ENCODE data around the gene C1orf167.

The C1orf167 gene

DNA sequence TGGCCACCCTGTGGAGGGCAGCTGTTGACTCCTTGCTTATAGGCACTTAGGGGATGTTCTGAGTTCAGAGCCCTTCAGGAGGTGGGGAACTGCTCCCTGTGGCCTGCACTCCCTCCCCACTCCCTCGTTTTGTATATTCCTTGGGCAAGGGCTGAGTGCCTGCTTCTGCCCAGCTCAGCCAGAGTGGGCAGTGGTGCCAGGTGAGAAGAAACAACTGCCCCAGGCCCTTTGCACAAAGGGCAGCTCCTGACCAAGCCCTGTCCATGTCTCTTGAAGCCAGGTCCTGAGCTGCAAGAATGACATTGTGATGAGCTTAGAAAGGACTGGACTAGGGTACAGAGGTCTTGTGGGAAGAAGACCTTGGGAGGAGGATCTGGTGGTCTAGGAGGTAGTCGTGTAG lies 23.9 kb upstream of the C1orf167 start:
- DNase-seq, result no peak

DNA sequence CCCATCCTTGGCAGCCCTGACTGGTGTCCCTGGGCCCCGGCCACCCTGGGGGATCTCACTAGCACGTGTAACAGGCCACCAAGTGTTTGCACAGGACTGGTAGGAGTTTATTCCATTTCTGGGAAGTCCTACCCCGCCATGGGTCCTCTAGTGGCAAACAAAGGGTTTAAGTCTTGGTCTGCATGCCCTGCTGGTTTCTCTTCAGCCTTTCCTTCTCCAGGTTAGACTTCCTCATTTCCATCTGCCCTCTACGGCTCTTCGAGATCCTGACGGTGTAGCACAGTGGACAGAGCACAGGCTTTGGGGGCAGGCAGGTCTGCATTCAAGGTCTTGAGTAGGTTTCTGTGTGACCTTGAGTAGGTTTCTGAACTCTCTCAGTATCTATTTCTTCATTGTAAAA lies 23.2 kb upstream of the C1orf167 start:
- DNase-seq, result no peak

DNA sequence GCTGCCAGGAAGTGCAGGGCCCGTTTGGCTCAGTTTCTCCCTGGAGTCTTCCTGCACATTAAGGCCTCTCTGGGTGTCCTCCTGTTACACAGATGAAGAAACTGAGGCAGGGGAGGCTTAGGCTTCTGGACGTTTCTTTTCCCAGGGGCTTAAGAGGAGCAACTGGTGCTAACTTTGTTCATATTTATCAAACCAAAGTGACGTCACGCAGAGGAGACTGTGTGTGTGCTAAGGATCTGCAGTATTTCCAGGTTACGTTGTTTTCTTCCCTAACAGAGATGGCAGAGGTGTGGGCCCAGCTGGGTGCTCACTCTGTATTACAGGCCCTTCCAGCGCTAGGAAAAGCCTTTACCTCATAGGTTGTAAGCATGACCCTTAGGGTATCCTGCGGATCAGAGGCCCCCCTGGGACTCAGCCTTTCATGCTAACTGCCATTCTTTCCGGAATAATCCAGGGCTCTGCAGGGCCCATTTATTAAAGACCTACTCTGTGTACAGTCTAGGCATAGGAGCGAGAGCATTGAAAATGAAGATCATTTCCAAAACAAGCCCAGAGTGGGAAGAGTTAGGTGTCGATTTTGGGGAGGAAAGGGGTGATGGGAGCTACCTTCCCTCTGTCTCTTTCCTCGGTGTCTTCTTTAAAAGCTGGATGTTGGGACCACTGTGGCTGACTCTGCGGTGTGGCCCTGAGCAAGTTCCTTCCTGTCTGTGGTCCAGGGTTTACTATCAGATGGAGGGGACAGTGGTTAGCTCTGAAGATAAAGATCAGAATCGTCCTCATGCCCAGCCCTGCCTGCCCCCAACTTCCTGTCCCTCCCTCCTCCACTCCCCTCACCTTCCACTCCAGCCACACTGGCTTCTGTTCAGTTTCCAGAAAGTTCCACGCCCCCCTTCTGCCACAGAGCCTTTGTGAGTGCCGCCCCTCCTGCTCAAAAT lies 21.5 kb upstream of the C1orf167 start:
- DNase-seq, result no peak

DNA sequence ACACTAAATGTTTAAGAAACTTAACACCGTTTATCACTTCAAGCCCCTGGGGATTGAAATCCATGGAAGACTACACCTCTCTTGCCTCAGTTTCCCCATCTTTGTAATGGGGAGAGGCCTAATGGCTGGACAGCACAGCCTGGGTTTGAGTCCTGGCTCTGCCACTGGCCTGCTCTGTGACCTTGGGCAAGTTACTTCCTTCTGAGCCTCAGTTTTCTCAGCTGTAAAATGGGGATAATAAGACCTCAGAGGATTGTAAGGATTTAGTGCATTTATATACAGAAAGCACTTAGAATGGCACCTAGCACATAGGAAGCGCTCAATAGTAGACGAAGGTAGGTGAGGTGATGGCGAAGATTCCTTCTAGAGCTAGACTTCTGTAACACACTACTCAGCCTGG lies 20.5 kb upstream of the C1orf167 start:
- DNase-seq, result no peak

DNA sequence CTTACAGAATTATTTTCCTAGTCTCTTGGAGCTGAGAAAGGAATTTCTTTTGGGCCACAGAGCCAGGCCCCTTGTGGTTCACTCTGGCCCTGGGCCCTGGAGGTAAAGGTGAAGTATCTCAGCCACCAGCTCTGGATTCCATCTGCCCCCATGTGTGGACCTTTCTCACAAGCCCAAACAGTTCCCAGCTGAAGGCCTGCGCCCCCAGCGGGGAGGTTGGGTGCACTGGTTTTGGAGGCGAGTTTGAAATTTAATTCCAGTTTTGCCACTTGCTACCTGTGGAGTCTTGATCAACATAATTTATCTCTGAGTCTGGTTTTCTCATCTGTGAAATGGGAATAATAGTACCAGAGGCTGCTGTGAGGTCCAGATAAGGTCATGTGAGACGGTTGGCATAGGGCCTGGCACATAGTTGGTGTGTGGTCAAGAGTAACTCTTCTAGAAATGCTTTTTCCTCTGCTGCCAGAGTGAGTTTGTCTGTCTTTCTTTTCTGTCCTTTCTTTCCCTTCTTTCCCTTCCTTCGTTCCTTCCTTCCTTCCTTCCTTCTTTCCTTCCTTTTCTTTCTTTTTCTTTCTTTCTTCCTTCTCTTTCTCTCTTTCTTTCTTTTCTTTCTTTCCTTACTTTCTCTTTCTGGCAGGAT lies 20.0 kb upstream of the C1orf167 start:
- no peak for DNase-seq

DNA sequence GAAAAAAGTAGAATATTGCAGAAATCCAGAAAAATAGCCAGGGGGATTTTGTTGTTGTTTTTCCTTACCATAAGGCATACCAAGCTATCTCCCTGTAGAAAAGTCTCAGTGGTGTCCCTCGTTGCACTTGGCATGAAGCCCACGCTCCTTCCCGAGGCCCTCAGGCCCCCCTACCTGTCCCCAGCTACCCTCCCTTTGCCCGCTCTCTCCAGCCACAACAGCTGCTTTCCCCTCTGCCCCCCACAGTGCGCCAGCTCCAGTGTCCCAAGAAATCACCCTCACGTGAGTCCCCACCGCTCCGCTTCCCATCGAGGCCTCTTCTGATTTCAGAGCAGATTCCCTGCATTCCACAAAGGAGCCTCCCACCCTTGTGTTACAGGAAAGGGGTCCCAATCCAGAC lies 17.7 kb upstream of the C1orf167 start:
- no peak for DNase-seq

DNA sequence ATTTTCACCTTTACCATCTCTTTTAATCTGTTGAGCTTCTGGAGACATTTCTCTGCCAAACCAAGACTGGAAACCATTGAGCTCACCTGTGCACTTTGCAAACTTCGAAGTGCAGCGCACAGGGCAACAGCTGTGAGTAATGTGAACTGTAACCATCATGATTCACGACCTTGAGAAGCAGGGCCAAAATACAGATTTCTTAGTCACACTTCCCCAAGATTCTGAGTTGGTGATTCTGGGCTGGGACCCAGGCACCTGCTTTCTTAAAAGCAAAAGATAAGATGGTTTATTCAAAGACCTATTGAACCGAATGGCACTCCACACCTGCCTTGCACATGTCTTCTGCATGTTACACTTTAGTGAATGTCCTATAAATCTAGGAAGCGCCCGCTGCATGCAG lies 15.9 kb upstream of the C1orf167 start:
- no peak for DNase-seq

DNA sequence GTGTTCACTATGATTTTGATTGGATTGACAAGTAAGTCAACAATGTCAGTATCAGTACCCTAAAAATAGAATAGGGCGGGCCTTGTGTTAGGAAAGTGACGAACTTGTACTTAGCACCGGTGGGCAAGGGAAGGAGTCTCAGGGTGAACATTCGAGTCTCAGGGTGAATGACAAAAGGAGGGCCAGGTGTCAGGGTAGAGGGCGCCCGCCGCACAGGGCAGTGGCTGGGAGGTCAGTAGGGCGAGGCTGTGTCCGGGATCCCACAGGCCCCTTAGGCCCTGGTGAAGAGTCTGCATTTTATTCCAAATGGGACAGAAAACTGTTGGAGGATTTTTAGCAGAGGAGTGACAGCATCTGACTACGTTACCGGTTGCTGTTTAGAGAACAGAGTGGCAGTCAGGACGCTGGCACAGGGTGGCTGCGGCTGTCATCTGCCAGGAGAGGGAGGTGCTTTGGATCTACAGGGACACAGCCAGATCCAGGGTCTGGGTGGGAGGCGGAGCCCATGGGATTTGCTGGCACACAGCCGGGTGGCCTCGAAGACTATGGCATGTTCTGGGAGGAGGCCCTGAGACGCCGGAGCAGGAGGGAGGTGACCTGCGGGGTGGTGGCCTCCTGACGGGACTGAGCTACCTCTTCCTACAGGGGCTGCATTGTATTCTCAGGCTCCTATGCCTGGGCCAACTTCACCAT lies 15.1 kb upstream of the C1orf167 start:
- no peak for DNase-seq

DNA sequence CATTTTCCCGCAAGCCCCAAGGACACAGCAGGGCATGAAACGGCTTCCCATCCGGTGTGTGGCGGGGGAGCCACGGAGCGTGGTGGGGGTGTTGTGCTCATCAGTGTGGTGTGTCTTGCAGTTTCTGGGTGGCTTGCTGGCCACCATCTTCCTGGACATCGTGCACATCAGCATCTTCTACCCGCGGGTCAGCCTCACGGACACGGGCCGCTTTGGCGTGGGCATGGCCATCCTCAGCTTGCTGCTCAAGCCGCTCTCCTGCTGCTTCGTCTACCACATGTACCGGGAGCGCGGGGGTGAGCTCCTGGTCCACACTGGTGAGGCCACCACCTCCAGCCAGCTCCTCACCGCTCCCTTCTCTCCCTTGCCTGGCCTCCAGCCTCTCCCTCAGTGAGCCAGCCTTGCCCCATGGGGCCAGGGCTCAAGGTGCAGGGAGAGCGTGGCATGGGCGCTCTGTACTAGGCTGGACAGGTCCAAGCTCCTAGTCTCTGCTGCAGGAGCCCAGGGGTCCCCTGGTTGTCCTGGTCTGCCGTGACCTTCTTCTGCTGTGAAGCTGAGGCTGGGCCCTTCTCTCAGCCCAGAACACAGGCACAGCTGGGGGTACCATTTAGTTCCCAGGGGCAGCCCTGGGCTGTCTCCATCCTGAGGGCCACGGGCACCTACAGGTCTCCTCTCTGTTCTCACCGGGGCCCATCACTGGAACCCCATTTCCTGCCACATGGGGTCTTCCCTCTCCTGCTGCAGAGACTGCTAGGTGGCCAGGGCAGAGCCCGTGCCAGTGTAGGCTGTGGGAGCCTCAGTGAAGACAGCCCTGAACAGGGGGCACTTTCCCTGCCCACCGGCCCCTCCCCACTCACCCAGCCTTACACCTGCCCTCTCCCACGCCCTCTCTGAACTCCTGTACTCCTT lies 13.4 kb upstream of the C1orf167 start:
- no peak for DNase-seq

DNA sequence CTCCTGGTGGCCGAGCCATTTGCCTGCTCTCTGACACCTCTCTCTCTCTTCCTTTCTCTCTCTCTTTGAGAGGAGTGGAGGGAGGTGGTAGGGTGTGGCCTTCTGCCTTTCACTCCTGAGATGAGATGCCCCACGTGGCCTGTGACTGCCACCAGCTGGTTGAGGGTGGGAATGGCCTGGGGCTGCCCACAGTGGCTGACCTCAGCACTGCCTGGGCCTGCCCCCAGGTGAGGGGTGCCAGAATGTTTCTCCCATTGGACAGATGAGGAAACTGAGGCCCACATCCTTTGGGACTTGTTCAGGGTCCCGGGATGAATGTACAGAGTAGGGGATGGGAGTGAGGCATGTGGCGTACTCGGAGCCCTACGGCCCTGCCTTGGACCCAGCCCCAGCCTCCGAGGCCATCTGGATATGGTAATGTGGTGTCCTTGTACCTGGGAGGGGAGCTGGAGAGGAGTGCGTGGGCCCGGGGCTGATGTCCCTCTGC lies 12.7 kb upstream of the C1orf167 start:
- DNase-seq, result no peak

DNA sequence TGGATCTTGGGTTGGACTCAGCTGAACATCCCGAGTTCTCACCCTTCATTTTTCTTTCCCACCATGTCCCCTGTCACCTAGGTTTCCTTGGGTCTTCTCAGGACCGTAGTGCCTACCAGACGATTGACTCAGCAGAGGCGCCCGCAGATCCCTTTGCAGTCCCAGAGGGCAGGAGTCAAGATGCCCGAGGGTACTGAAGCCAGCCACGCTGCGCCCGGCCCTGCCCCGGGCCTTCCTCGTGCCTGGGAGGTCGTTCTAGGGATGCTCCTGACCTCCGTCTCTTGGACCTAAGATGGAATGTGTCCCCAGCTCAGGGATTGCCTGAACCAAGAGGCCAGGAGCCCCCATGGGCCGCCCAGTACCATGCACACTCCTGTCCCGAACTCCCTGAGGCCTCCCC lies 12.0 kb upstream of the C1orf167 start:
- no peak for DNase-seq

DNA sequence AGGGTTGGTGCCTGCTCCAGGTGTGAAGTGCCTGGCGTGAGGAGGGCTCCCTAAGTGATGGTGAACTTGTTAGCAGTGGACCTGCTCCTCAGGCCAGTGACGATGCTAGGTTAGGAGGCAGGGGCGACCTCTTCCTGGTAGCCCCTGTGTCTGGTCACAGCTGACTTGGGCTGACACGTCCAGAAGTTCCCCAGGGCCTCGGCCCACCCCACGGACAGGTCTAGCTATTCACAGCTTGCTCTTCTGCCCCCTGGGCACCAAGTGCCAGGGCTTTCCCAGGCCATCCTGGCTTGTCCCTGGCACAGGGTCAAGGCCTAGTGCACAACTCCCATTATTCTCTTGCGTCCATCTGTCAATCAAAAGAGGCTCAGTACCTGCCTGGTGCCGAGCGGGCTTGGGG lies 10.9 kb upstream of the C1orf167 start:
- DNase-seq, result no peak

DNA sequence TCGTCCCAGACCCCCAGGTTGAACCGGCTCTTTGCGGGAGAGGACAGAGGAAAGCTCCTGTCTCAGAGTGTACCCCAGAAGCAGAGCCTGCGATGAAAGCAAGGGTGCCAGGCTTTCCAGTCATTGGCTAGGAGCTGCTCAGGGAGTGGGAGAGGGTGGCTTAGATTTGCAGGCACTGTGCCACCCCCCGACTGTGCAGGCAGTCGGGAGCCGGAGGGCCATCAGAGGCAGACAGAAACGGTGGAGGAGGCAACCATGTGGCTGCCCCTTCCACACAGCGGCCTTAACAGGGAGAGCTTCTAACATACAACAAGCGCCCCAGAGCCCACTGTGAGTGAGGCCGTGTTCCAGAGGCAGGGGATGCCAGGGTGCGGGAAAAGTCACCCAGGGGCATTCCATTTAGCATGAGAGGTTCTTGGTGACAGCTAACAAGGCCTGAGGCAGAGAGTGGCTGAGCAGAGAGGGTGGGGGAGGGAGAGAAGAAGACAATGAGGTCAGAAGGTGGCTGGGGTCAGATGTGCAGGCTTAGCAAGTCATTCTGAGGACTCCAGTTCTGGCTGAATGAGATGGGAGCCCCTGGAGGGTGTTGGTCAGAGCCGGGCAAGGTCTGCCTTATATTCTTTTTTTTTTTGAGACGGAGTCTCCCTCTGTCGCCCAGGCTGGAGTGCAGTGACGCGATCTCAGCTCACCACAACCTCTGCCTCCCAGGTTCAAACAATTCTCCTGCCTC lies 9.5 kb upstream of the C1orf167 start:
- no peak for DNase-seq

DNA sequence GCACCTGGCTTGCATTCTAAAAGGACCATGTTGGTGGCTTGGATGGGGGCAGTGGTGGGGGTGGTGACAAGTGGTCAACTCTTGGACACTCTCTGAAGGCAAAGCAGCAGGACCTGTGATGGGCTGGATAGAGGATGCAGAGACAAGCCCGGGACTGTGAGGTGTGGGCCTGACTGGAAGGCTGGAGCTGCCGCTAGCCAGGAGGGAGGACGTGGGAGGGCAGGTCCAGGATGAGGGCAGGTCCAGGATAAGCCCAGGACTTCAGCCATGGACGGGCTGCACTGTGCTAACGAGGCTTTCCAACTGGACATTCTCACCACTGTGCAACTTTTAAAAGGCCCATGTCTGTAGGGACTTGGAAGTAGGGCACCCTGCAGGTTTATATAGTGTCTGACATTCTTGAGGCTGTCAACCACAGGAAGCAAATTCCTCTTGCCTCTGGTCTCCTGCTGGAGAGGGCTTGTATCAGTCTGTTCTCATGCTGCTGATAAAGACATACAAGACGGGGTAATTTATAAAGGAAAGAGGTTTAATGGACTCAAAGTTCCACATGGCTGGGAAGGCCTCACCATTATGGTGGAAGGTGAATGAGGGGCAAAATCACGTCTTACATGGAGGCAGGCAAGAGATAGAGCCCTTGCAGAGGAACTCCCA lies 8.3 kb upstream of the C1orf167 start:
- no peak for DNase-seq

DNA sequence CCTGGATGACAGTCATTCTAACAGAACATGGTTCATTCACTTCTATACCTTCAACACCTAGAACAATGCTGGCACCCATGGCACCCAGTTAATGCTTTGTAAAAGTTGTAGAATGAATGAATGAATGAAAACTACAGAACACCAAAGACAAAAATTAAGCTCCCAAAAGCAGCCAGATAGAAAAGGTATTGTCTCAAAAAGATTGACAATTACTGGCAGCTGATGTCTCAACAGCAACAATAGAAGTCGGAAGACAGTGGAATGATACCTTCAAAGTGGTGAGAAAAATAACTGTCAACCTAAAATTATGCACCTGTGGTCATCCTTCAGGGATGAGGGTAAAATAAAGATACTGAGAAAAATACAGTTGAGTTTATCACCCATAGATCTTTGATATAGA lies 4.9 kb upstream of the C1orf167 start:
- DNase-seq, result no peak

DNA sequence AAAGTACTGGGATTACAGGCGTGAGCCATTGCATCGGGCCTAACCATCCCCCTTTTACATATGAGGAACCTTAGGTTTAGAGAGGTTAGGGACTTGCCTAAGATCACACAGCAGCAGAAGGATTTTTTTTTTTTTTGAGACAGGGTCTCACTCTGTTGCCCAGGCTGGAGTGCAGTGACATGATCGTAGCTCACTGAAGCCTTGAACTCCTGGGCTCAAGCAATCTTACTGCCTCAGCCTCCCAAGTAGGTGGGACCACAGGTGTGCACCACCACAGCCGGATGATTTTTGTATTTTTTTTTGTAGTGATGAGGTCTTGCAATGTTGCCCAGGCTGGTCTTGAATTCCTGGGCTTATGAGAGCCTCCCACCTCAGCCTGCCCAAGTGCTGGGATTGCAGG lies 2.2 kb upstream of the C1orf167 start:
- DNase-seq, result no peak

DNA sequence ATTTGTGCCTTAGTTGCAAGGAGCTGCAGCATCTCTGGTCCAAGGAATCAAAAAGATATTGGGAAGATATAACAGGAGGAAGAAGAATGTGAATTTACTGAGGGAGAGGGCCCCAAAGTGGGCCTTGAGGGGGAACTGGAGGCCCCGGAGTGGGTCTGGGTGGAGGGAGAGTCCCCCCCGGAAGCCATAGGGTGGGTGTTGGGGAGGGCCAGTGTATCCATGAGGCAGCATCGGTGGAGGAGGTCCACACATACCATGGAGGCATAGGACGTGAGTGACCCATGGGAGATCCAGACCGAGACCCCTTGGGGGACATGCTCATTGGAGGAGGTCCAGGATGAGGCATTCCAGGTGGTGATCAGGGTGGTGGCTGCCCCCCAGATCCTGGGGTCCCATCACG lies 708 bp upstream of the C1orf167 start:
- DNase-seq, result no peak

DNA sequence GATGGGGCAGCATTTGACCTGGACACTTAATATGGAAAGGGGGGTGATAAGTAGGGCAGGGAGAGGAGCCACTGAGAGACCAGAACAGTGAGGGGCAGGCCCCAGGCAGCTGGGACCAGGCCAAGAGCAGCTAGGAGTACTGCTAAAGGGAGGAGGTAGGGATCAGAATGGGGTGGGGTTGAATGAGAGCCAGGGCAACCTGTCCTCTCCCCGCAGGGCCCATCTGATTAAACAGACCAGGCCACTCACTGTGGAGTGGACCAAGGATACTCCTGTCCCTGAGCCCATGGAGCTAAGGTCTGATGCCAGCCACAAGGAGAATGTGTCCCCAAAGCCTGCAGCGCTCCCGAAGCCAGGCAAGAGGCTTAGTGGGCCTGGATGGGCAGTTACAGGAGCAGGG lies 2.1 kb downstream of the C1orf167 start:
- no peak for DNase-seq

DNA sequence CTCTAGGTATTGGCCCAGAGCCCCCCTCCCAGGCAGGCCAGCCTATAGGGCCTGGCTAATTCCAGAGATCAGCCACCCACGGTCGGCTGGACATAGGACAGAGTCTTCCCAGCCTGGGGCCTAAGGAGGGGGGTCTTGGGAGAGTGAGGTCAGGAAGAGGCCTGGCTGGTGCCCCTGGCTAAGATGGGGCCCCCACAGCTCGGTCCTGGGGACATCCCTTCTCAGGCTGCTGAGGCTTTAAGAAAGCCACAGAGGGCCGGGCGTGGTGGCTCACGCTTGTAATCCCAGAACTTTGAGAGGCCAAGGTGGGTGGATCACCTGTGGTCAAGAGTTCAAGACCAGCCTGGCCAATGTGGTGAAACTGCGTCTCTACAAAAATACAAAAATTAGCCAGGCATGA lies 2.5 kb downstream of the C1orf167 start:
- no peak for DNase-seq

DNA sequence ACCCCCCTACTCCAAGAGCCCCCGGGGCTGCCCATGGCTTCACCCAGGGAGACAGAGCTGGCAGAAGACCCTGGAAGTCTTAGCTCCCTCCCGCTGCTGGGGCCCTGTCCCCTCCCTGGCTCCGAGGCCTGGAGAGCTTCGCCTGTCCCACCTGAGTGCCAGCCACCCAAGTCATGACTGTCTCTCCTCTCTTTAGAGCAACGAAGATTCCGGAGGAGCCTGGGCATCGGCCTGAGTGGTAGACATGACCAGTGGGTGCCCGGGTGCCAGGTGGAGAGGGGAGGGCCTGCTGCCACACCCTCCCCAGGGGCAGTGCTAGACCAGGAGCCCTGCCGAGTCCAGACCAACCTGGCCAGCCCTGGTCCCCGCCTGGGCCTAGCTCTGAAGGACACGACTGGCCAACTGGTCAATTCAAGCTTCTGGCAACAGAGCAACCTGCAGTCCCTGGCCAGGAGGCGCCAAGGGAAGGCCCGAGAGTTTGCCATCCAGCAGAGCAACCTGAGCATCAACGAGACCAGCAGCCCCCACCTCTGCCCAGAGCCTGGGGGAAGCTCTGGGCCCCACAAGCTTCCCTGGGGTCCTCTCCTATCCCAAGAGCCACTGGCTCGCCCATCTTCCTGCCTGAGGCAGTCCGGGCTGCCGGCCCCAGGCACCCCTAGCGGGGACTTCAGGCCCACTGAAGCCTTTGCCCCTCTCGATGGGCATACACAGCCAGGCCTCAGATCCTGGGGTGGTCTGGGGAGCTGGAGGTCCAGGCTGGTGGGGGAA lies 3.9 kb downstream of the C1orf167 start:
- DNase-seq, result no peak

DNA sequence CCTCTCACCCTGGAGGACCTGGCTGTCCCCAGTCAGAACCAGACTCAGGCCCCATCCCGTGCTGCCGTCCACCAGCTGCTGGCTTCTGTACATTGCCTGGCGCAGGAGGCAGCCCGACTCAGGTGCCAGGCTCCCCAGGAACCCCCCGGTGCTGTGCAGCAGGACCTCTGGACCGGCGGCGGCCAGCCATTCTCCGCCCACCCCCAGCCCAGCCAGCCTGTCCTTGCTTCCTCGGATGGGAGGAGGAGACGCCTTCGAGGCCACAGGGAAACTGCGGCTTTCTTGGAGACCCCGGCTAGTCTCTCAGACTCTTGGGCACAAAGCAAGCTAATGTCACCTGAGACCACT lies 4.4 kb downstream of the C1orf167 start:
- DNase-seq, result no peak

Measured in cortex of kidney (tissue), 1 donor.